GM18511 (cell line): ENCODE data around the gene C2orf76.
A peak's percentile ranks its signal among the peaks of the same experiment; 100 is the strongest.
"Not testable (repeated sequence)": the region's sequence is repeated elsewhere in the genome, so short reads cannot be mapped to it uniquely, and the experiment has no call there.

Experiments used
- ATAC-seq: cut with Tn5 transposase; IDR thresholded peaks from one replicate; pipeline ENCODE4 v1.9.1; 2021; ENCODE audit warnings: mild to moderate bottlenecking, moderate library complexity; ENCODE audit not compliant: unreplicated experiment

C2orf76 gene

DNA sequence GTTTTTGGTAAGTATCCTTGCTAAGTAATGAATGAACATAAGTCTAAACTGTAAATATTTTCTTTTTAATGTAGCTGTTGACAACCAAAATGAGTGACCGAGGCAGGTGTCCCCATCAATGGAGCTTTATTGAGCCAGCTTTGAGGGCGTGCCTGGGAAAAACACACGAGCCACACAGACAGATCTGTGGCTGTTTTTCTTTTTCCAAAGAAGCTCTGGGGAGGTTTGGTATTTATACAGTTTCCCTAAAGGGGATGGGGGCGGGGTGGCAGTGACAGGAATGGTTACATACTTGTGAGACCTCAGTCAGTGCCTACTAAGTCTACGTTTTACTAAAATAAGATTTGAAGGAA lies 11.3 kb upstream of the C2orf76 start:
- no peak for ATAC-seq

GRCh38 chr2:119377294-119377992 lies 10.8 kb upstream of the C2orf76 start:
- no peak for ATAC-seq

GRCh38 chr2:119376810-119377209 lies 10.2 kb upstream of the C2orf76 start:
- no peak for ATAC-seq

GRCh38 chr2:119376406-119376805 lies 9.8 kb upstream of the C2orf76 start:
- ATAC-seq, result not testable (repeated sequence)

- not testable (repeated sequence) for ATAC-seq
These were observed 7.5 kb upstream of the C2orf76 start for GRCh38 chr2:119373907-119374745.

DNA sequence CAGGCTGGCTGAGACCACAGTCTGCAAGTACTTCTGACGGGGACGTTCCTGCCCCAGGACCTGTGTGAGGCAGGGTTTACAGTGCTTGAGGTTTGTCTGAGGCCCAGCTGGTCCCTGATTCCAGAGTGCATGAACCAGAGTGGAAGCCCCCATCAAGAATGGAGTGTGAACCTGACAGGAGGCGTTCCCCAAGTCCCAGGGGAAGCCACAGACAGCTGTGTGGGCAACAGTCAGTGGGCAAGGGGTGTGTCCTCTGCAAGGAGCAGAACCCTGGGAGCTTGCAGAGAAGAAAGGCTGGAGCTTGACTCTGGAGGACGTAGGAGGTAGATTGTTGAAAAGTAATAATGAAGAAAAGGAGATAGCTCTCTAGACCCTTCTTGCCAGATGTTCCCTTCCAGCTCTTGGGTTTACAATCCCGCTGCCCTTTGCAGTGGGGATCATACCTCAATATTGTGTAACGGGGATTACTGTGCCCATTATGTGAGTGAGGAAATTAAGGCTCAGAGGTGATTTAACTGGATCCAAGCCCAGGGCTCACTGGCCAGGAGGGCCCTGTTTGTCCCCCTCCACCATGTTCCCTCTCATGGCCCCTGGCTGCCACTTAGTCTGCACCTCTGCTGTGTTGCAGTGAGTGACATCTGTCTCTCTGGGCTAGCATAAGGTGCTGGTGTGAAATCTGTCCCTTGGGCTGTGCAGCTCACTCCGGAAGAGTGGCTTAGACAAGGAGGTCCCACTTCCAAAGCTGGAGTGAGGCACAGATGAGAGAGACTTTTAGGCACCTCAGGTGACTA lies 6.3 kb upstream of the C2orf76 start:
- ATAC-seq, result no peak

GRCh38 chr2:119371111-119371510 lies 4.5 kb upstream of the C2orf76 start:
- no peak for ATAC-seq

DNA sequence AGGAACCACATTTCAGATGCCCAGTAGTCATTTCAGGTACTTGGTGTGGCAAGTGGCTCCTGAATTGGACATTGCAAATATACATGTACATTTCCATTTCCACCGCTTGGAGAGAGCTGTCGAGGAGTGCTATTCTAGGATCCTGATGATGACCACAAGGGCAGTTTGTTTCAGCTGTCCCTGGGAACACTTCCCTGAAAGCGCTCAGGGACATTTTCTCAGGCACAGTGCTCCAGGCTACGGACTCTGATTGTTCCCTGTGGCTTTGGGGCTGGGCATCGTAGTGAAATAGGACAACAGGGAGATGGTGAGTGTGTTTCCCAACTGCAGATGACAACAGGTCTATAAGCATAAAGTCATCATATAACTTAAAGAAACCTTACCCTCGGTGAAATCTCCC lies 3.2 kb upstream of the C2orf76 start:
- no peak for ATAC-seq

DNA sequence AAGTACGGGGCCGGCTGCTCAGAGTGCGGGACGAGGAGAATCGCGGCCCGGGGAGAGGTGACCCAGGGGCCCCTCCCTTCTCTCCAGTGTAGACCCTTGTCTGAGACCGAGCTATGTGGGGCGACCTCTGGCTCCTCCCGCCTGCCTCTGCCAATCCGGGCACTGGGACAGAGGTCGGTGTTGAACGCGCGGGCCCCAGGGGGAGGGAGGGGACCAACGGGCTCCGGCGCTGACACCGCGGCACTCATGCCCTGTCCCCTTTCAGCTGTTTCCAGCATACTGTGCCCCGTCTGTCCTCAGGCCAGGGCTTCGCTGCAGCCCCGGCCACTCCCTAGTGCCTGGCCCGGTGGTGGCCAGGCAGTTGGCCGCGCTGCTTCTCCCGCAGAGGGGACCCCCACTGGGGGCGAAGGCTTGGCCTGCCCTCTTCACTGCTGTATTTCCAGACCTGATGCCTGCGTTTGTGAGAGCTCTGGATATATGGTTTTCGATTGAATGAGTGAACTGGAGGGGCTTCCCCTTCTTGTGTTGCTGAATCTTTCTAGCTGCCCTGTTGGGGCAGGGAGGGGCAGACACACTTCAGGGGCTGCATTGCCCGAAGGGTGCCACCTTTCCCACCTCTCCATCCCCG lies 952 bp upstream of the C2orf76 start:
- ATAC-seq, result peak; percentile 40

GRCh38 chr2:119366161-119366648 lies 429 bp downstream of the C2orf76 start:
- ATAC-seq, result peak; percentile 8

GRCh38 chr2:119365436-119365835 lies 1.2 kb downstream of the C2orf76 start:
- no peak for ATAC-seq

DNA sequence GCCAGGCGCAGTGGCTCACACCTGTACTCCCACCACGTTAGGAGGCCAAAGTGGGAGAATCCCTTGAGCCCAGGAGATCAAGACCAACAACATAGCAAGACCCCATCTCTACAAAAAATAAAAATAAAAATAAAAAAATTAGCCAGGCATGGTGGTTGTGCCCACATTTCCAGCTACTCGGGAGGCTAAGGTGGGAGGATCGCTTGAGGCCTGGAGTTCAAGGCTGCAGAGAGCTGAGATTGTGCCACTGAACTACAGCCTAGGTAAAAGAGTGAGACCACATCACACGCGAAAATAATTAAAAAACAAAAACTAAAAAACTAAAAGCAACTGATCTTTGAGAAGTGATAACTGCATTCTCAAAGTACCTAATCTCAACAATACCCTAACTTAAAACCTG lies 1.8 kb downstream of the C2orf76 start:
- no peak for ATAC-seq

- ATAC-seq, result no peak
These were observed 6.1 kb downstream of the C2orf76 start for GRCh38 chr2:119360423-119360966.

- ATAC-seq, result no peak
These were observed 6.9 kb downstream of the C2orf76 start for GRCh38 chr2:119359774-119360173.

GRCh38 chr2:119354860-119355259 lies 11.8 kb downstream of the C2orf76 start:
- no peak for ATAC-seq

DNA sequence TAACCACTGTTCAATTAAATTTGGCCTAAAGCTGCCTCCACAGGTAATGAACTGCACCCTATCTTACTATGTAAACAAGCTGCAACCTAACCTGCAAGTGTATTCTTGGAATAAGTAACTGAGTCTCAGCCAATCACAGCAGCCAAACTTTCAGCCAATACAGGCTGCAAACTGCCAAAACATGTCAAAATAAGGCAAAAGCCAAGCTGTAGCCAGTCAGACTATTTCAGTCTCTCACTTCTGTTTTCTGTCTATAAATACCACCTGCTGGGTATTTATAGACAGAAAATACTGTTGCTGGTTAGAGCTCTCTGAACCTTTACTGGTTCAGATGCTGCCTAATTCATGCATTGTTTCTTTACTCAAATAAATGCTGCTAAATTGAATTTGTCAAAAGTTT lies 14.3 kb downstream of the C2orf76 start:
- peak; percentile 95 for ATAC-seq

- ATAC-seq, result no peak
These were observed 16.2 kb downstream of the C2orf76 start for GRCh38 chr2:119350311-119350998.

DNA sequence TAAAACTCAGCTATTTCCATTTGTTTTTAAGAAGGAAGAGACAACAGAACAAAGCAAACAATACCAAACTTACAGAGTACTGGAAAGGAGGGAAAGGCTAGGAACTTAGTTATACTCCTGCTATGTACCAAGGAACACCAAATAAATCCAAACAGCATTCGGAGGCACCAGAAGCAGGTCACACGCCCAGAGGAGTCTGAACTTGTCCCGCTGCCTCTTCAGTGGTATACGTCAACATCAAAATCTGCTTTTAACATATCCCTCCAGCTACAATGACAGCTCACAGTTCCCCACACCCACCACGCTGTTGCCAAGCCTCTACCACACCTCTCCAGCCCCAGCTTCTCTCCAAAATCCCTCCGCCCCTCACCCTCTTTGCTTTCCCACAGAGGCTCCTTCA lies 17.3 kb downstream of the C2orf76 start:
- no peak for ATAC-seq

GRCh38 chr2:119341684-119342083 lies 24.9 kb downstream of the C2orf76 start:
- ATAC-seq, result no peak

DNA sequence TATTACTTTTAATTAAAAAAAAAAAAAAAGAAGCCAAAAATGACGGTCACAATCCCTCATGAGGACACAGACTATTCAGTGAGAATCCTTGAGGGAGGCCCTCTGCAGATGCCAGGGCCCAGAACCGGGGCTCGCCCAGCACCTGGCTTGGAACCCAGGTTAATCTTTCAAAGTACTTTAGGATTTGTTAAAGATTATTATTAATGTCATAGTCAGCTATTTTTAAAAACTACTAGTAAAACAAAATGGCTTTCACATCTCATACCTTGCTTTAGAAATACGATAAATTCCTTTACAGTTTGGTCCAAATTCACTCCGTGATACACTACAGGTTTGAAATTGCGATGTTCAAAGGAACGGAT lies 27.1 kb downstream of the C2orf76 start:
- no peak for ATAC-seq
